Measurements from ENCODE around the gene IPCEF1.
A peak's percentile ranks its signal among the peaks of the same experiment; 100 is the strongest.
"Not testable (repeated sequence)": the region's sequence is repeated elsewhere in the genome, so short reads cannot be mapped to it uniquely, and the experiment has no call there.

Gene IPCEF1

GRCh38 chr6:154370545-154370944, 13.9 kb upstream of the IPCEF1 start:
- peak; percentile 15 for DNase-seq

- DNase-seq: no peak
Observed at GRCh38 chr6:154367839-154368695, 11.5 kb upstream of the IPCEF1 start.

GRCh38 chr6:154367336-154367735, 10.7 kb upstream of the IPCEF1 start:
- no peak for DNase-seq

GRCh38 chr6:154363821-154364220, 7.2 kb upstream of the IPCEF1 start:
- no peak for DNase-seq

- DNase-seq: no peak
Observed at GRCh38 chr6:154361476-154361875, 4.9 kb upstream of the IPCEF1 start.

GRCh38 chr6:154360476-154360875, 3.9 kb upstream of the IPCEF1 start:
- no peak for DNase-seq

GRCh38 chr6:154359679-154360078, 3.1 kb upstream of the IPCEF1 start:
- DNase-seq: no peak

- DNase-seq: no peak
Observed at GRCh38 chr6:154359161-154359574, 2.6 kb upstream of the IPCEF1 start.

- no peak for DNase-seq
Observed at GRCh38 chr6:154358019-154358545, 1.5 kb upstream of the IPCEF1 start.

GRCh38 chr6:154356113-154356512, 490 bp downstream of the IPCEF1 start:
- DNase-seq: no peak

- DNase-seq: no peak
Observed at GRCh38 chr6:154354265-154354777, 2.3 kb downstream of the IPCEF1 start.

- no peak for DNase-seq
Observed at GRCh38 chr6:154353626-154354025, 3.0 kb downstream of the IPCEF1 start.

GRCh38 chr6:154352898-154353585, 3.6 kb downstream of the IPCEF1 start:
- no peak for DNase-seq

GRCh38 chr6:154350293-154350692, 6.3 kb downstream of the IPCEF1 start:
- no peak for DNase-seq

- no peak for DNase-seq
Observed at GRCh38 chr6:154347981-154348380, 8.6 kb downstream of the IPCEF1 start.

GRCh38 chr6:154345811-154346210, 10.8 kb downstream of the IPCEF1 start:
- DNase-seq: no peak

- no peak for DNase-seq
Observed at GRCh38 chr6:154343473-154344308, 12.9 kb downstream of the IPCEF1 start.

- DNase-seq: no peak
Observed at GRCh38 chr6:154341871-154342270, 14.7 kb downstream of the IPCEF1 start.

- no peak for DNase-seq
Observed at GRCh38 chr6:154341336-154341735, 15.3 kb downstream of the IPCEF1 start.

- DNase-seq: no peak
Observed at GRCh38 chr6:154337406-154338005, 19.1 kb downstream of the IPCEF1 start.

GRCh38 chr6:154334147-154334546, 22.5 kb downstream of the IPCEF1 start:
- not testable (repeated sequence) for DNase-seq

- DNase-seq: no peak
Observed at GRCh38 chr6:154331750-154332149, 24.9 kb downstream of the IPCEF1 start.

Measured in CD4-positive, alpha-beta T cell treated with Interleukin-12 subunit alpha and Interleukin-12 subunit beta, for 1 hour (primary cell).